ENCODE data around the gene PDLIM4. TPM values are rescaled to one million over a fixed set of nuclear protein-coding genes. Genes with fewer than 3 reads are reported as not detected.

Gene PDLIM4
- polyA plus RNA-seq, 4 donors = 13.1 to 19.5 (median 14.8) TPM

- DNase-seq (ENCODE audit: low read depth in 4 of 4, low spot score in 3 of 4) = no peak
Observed at GRCh38 chr5:132300577-132301343, 43.3 kb downstream of the PDLIM4 start.

- no peak for DNase-seq (ENCODE audit: low read depth in 4 of 4, low spot score in 3 of 4)
Observed at GRCh38 chr5:132301344-132302271, 44.1 kb downstream of the PDLIM4 start.

- DNase-seq (ENCODE audit: low read depth in 4 of 4, low spot score in 3 of 4) = no peak
Observed at GRCh38 chr5:132302413-132302812, 44.9 kb downstream of the PDLIM4 start.

GRCh38 chr5:132303589-132303988 lies 46.1 kb downstream of the PDLIM4 start:
- DNase-seq (ENCODE audit: low read depth in 4 of 4, low spot score in 3 of 4) = no peak

DNA sequence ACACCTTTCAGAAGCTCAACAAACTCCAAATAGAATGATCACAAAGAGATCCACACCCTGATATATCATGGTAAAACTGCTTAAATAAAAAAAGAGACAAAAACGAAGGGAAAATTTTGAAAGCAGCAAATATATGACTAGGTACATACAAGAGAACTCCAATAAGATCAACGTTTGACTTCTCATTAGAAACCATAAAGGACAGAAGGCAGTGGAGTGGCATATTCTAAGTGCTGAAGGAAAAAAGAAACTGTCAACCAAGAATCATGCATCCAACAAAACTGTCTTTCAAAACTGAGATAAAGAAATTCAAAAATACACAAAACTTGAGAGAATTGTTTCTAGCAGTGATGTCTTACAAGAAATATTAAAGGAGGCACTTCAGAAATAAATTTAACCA lies 47.9 kb downstream of the PDLIM4 start:
- no peak for DNase-seq (ENCODE audit: low read depth in 4 of 4, low spot score in 3 of 4)

DNA sequence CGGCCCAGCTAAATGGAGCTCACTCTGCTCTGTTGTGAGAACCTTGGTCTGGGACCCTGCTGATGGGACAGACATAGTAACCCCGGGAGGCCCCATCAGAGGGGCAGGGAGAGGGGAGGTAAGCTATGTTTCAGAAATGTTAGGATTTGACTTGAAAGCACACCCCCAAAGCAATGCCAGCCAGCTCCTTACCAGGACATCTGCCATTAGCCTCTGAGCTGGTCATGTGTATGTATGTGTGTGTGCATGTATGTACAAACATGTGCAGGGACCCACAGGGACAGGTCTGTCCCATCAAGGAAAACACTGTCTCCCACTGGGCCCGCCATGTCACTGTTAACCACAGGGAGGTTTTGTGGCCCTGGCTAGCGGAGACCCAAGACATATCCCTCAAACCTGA lies 51.2 kb downstream of the PDLIM4 start:
- no peak for DNase-seq (ENCODE audit: low read depth in 4 of 4, low spot score in 3 of 4)

DNA sequence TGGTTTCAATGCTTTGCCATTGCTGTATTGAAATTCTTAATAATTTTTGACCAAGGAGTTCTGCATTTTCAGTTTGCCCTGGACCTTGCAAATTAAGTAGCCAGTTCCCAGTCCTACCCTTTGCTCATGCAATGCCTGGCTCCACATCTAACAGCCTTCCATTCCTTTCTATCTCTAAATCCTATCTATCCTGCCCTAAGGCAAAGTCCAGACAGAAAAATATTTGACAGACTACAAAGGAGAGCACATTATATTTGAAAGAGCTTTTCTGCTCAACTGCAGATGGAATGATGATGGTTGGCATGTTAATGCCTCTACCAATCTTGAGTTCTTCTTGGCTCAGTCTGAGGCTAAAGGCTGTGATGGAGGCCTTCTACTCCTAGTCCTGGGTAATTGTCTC lies 52.2 kb downstream of the PDLIM4 start:
- DNase-seq (ENCODE audit: low read depth in 4 of 4, low spot score in 3 of 4) = no peak

- no peak for DNase-seq (ENCODE audit: low read depth in 4 of 4, low spot score in 3 of 4)
Observed at GRCh38 chr5:132310141-132310834, 52.8 kb downstream of the PDLIM4 start.

DNA sequence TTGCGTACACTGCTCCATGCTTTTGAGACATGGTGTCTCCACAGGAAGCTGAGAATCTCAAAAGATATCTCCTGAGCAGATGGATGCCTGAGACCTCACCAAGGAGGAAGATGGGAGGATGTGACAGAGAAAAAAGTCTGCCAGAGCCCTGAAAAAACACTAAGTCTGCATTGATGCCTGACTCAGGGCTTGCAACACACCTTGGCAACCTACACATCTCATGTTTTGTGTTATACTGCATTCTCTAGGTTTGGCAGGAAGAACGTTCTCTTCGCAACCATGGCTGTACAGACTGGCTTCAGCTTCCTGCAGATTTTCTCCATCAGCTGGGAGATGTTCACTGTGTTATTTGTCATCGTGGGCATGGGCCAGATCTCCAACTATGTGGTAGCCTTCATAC lies 55.9 kb downstream of the PDLIM4 start:
- no peak for DNase-seq (ENCODE audit: low read depth in 4 of 4, low spot score in 3 of 4)

DNA sequence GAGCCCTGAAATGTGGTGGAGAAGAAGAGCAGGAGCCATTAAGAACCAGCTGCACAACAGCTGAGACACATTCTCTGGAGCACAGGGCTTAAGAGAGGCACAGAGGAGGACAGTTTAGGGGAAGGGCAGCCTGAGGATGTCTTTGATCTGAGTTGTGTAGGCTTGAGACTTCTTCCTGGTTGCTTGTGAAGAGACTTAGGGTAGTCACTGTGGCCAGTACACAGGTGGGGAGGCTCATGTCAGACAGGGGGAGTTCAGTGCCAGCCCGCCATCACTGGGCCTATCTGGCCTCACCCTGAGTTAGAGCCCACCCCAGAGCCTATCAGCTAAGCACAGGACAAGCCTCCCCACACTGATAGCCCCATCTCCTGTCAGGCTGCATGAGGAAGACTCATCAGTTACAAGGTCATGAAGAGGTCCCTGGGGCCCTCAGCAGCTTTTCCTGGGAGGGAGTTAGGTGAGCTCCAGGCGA lies 56.5 kb downstream of the PDLIM4 start:
- no peak for DNase-seq (ENCODE audit: low read depth in 4 of 4, low spot score in 3 of 4)

- no peak for DNase-seq (ENCODE audit: low read depth in 4 of 4, low spot score in 3 of 4)
Observed at GRCh38 chr5:132315529-132316067, 58.1 kb downstream of the PDLIM4 start.

GRCh38 chr5:132319975-132320374 lies 62.5 kb downstream of the PDLIM4 start:
- no peak for DNase-seq (ENCODE audit: low read depth in 4 of 4, low spot score in 3 of 4)

GRCh38 chr5:132321109-132321721 lies 63.7 kb downstream of the PDLIM4 start:
- no peak for DNase-seq (ENCODE audit: low read depth in 4 of 4, low spot score in 3 of 4)

DNA sequence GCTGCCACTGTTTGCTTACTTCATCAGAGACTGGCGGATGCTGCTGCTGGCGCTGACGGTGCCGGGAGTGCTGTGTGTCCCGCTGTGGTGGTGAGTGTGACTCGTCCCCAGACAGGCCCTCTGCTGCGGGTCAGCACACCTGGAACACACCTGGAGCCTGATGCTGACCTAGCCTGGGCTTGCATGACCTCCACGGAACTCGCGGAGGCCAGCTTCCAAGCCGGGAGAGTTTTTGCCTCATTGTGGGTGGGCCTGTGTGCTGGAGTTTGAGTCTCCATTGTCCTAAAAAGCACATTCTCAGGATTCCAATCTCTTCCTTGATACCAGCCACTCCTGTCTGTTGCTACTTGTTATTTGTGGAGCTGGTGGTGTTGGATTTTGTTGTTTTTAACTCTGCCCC lies 64.8 kb downstream of the PDLIM4 start:
- DNase-seq (ENCODE audit: low read depth in 4 of 4, low spot score in 3 of 4) = no peak

Other genes starting within 250 kb of the PDLIM4 start
- 1 to 10 TPM; 1.7 to 2.7 (median 1.9) TPM for gene ACSL6, start 246.0 kb upstream of the PDLIM4 start, polyA plus RNA-seq (ENCODE audit: insufficient read length in 4 of 4)
- not detected for gene IL3, start 197.0 kb upstream of the PDLIM4 start, polyA plus RNA-seq (ENCODE audit: insufficient read length in 4 of 4)
- gene CSF2, start 183.9 kb upstream of the PDLIM4 start, polyA plus RNA-seq (ENCODE audit: insufficient read length in 4 of 4) = not detected
- 10 to 100 TPM; 26.9 to 39.9 (median 28.7) TPM for gene P4HA2, start 29.8 kb upstream of the PDLIM4 start, polyA plus RNA-seq (ENCODE audit: insufficient read length in 4 of 4)
- gene SLC22A4, start 36.7 kb downstream of the PDLIM4 start, polyA plus RNA-seq (ENCODE audit: insufficient read length in 4 of 4) = 1 to 10 TPM; 4.2 to 6.6 (median 6.3) TPM
- 10 to 100 TPM; 41.5 to 54.5 (median 43.5) TPM for gene SLC22A5, start 112.0 kb downstream of the PDLIM4 start, polyA plus RNA-seq (ENCODE audit: insufficient read length in 4 of 4)
- 10 to 100 TPM; 16.1 to 20.2 (median 18.9) TPM for gene IRF1, start 233.1 kb downstream of the PDLIM4 start, polyA plus RNA-seq (ENCODE audit: insufficient read length in 4 of 4)

Measured in right renal pelvis (tissue), 4 donors.